WI38 (cell line): ENCODE results near the gene ERGIC1.
A peak's percentile ranks its signal among the peaks of the same experiment; 100 is the strongest.

Experiments
- H3K4me3 ChIP-seq: 2 replicates; pipeline ENCODE4 v1.5.1; 2011; ENCODE audit warnings: low read depth, mild to moderate bottlenecking, control low read depth, low read length
- TF ChIP-seq, protein P1 (sequence below): IDR thresholded peaks from 2 replicates; pipeline ENCODE4 v1.5.1; 2012; ENCODE audit warnings: low read depth, mild to moderate bottlenecking, control low read depth, low read length

ERGIC1 gene

DNA sequence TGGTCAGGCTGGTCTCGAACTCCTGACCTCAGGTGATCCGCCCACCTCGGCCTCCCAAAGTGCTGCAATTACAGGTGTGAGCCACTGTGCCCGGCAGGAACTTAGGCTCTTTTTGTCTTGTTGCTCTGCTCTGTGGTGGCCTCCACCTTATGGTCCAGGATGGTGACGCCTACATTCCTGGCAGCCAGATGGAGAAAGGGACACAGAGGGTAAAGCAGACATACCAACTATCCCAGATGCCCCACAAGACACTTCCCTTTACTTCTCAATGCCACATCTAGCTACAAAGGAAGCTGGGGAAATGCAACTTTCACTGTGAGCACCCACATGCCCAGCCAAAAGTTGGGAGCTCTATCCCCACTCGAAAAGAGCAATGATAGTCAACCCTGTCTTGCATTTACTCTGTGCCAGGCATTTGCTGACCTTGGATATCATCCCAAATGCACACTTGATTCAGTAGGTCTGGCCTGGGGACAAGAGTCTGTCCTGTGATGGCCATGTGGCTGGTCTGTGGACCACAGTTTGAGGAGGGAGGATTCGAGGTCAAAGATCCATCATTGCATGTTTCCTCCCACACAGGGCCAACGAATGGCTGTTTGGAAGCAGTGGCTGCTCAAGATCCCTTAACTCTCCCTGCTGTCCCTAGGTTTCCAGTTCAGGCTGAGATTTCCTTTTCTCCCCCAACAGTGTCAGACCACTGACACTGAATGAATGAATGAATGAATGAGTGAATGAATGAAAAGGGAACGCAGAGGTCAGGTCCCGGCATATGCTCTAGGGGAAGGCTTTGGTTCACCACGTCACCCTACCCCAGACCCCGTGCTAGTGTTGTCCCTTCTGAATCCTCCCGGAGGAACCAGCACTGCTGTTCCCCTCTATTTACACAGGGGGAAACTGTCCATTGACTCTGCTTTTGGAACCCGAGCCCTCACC lies 1.4 kb upstream of the ERGIC1 start:
- TF ChIP-seq, protein P1, sequence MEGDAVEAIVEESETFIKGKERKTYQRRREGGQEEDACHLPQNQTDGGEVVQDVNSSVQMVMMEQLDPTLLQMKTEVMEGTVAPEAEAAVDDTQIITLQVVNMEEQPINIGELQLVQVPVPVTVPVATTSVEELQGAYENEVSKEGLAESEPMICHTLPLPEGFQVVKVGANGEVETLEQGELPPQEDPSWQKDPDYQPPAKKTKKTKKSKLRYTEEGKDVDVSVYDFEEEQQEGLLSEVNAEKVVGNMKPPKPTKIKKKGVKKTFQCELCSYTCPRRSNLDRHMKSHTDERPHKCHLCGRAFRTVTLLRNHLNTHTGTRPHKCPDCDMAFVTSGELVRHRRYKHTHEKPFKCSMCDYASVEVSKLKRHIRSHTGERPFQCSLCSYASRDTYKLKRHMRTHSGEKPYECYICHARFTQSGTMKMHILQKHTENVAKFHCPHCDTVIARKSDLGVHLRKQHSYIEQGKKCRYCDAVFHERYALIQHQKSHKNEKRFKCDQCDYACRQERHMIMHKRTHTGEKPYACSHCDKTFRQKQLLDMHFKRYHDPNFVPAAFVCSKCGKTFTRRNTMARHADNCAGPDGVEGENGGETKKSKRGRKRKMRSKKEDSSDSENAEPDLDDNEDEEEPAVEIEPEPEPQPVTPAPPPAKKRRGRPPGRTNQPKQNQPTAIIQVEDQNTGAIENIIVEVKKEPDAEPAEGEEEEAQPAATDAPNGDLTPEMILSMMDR = no peak
- no peak overlapping the region for H3K4me3 ChIP-seq

DNA sequence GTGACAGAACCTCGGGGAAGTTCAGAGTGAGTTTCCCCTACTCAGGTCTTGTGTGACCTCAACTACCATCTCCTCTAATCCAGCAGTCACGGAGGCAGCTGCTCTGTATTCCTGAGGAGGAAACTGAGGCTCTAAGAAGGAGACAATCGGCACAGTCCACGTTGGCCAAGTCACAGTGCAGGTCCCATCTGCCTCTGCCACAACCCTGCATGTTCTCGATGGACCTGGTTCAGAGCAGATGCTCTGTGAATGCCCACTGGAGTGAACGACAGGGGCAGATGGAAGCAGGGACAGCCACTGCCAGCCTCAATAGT lies 722 bp upstream of the ERGIC1 start:
- peak overlapping the region; percentile 90; the same call in 1 of the 2 replicates for H3K4me3 ChIP-seq
- TF ChIP-seq, protein P1 = no peak

DNA sequence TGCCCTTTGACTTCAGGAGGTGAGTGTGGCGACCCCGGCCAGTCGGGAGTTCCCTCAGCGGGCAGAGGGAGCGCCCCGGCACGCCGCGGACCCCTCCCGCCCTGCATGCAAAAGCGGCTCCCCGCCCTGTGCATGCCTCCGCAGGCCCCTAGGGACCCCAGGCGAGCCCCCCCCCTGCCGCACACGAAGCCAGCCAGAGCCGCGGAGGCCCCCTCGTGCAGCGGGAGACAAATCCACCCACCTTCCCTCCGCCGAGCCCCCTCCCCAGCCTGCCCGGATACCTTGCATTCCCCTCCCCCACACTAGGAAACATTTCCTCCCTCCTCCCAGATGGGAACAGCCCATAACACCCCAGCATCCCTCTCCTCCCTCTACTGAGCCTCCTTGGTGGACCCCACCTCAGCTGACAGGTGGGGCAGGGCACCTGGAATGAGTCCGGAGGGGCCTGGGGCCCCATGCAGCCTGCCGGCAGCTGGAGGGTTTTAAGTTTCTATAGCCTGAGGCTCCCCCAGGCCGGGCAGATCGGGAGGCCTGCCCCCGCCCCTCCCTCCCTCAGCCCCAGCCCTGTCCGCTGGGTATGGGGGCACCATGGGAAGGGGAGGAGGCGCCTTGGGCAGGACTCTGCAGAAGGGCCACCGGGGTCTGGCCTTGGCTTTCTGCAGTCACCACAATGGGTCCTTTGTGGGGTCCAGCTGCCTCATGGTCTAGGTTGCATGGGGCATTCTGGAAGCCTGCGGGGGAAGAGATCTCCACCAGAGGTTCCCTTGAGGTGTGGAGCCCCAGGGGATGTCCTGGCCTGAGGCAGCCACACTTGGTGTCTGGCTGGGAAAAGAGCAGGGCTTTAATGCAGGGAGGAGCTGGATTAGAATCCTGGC lies 601 bp downstream of the ERGIC1 start:
- TF ChIP-seq, protein P1 = no peak
- H3K4me3 ChIP-seq = peak overlapping the region; percentile 90

DNA sequence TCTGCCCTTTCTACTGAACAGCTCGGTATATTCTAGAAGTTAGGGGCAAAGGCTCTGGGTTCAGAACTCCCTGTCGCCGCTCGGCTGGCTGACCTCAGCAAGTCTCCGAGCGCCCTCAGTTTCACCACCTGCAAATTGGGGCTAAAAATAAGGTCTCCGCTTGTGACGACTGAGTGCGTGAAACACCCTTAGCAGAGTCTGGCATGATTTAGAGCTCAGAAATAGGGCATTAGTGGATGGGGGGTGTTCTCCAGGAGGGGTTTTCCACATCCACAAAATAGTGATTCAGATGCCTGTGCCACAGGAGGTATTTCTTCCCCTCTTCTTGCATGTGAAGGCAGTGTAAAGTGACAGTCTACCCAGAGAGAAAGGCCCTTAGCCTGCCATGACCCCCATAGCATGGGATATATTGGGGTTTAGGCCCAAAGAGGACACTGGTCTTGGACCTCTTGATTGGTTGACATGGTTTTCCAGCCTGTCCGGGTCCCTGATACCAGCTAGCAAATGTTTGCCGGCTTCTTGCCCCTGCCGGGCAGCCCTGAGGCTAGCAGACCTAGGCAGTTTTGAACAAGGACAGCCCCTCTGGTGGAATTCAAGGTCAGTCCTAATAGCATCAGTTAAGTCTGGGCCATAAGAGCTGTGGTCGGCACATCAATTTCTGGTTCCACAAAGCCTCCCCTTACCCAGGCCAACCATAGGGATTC lies 1.4 kb downstream of the ERGIC1 start:
- peak overlapping the region; percentile 90 for H3K4me3 ChIP-seq
- TF ChIP-seq, protein P1 = no peak

DNA sequence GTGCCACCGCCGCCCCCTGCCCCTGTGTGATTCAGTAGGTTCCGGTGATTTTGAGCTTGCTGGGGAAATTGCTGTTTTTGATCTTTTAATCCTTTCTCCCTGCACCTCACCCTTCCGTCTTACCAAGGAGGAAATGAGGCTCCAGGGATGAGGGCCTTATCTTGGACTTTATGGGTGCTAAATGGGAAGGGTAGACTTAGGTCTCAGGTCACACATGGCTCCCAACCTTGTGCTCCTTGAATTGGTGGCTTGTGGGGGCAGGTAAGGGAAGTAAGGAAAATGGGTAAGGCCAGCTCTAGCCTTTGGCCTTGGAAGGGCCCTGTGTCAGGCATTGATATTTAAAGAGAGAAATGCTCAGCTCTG lies 1.9 kb downstream of the ERGIC1 start:
- TF ChIP-seq, protein P1 = no peak
- H3K4me3 ChIP-seq = no peak overlapping the region

DNA sequence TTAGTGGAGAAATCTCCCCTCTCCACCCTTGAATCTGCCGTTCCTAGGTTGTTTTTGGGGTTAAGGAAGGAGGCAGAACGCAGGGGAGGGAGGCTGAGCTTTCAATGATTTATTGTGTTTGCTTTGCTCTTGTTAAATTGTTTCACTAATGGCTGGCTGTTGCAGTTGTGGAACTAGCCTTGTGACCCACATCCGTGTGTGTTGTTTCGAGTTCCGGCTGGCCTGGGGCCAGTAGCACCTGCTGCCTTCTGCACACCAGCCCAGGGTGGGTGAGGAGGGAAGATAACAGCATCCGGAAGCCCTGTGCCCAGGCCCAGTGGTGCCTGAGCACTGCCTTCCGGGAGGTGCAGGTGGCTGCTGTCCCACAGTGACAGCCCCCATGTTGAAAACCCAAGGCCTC lies 3.6 kb downstream of the ERGIC1 start:
- H3K4me3 ChIP-seq = no peak overlapping the region
- TF ChIP-seq, protein P1 = no peak
